Measurements from ENCODE around the gene RNF144B.

The RNF144B gene

DNA sequence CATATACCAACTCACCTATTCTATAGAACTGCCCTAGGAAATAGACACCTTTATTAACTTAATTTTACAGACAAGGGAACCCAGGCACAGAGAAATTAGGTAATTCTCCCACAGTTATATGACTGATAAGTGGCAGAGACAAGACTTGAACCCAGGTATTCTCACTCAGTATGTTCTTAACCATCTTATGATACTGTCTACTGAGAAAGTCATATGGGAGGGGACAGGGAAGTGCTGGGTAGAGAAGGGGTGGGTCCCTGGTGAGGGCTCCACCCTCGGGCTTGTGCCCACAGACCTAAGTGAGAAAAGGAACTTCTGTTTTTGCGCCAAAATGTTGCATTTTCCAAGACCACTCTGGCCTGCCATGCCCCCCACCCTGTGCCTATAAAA, 123.5 kb downstream of the RNF144B start:
- TF ChIP-seq GABPA (IDR thresholded peaks at IDR 0.05; ENCODE audit: low read depth): no peak
- no peak for TF ChIP-seq POLR2AphosphoS5 (IDR thresholded peaks at IDR 0.05; ENCODE audit: low read depth)
- no peak for TF ChIP-seq SPI1 (IDR thresholded peaks at IDR 0.05; ENCODE audit: borderline replicate concordance, low read depth)
- no peak for TF ChIP-seq CTCF (IDR thresholded peaks at IDR 0.05; ENCODE audit: insufficient read depth, low read length)
- Histone ChIP-seq H3K4me3 (replicated peaks; ENCODE audit: insufficient read depth, low read length) (no peak overlapping the region), H3K27ac (replicated peaks) (no peak overlapping the region), H3K27me3 (ENCODE audit: insufficient read depth, poor library complexity, severe bottlenecking) (no peaks in the 10 kb centered on the region)
- no peak for DNase-seq (ENCODE audit: low read depth in 1 of 2, low spot score in 1 of 2)

DNA sequence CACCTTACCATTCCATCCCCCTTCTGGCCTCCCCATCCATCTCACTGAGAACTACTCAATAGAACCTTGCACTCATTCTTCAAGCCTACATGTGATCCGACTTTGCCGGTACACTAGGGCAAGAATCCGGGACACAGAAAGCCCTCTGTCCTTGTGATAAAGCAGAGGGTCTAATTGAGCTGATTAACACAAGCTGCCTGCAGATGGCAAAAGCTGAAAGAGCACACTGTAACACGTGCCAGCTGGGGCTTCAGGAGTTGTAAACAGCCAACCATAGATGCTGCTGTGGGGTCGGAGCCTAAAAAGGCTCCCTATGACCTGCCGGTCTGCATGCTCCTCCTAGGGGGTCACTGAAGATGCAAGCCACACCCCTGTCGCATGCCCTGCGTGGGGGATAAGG, 124.1 kb downstream of the RNF144B start:
- TF ChIP-seq, protein P1, sequence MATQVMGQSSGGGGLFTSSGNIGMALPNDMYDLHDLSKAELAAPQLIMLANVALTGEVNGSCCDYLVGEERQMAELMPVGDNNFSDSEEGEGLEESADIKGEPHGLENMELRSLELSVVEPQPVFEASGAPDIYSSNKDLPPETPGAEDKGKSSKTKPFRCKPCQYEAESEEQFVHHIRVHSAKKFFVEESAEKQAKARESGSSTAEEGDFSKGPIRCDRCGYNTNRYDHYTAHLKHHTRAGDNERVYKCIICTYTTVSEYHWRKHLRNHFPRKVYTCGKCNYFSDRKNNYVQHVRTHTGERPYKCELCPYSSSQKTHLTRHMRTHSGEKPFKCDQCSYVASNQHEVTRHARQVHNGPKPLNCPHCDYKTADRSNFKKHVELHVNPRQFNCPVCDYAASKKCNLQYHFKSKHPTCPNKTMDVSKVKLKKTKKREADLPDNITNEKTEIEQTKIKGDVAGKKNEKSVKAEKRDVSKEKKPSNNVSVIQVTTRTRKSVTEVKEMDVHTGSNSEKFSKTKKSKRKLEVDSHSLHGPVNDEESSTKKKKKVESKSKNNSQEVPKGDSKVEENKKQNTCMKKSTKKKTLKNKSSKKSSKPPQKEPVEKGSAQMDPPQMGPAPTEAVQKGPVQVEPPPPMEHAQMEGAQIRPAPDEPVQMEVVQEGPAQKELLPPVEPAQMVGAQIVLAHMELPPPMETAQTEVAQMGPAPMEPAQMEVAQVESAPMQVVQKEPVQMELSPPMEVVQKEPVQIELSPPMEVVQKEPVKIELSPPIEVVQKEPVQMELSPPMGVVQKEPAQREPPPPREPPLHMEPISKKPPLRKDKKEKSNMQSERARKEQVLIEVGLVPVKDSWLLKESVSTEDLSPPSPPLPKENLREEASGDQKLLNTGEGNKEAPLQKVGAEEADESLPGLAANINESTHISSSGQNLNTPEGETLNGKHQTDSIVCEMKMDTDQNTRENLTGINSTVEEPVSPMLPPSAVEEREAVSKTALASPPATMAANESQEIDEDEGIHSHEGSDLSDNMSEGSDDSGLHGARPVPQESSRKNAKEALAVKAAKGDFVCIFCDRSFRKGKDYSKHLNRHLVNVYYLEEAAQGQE (IDR thresholded peaks at IDR 0.05; ENCODE audit: insufficient replicate concordance, low read depth): no peak
- Histone ChIP-seq H3K27me3 (ENCODE audit: insufficient read depth, poor library complexity, severe bottlenecking) (no peaks in the 10 kb centered on the region), H3K27ac (replicated peaks) (no peak overlapping the region), H3K4me3 (replicated peaks; ENCODE audit: insufficient read depth, low read length) (no peak overlapping the region)
- no peak for DNase-seq (ENCODE audit: low read depth in 1 of 2, low spot score in 1 of 2)

DNA sequence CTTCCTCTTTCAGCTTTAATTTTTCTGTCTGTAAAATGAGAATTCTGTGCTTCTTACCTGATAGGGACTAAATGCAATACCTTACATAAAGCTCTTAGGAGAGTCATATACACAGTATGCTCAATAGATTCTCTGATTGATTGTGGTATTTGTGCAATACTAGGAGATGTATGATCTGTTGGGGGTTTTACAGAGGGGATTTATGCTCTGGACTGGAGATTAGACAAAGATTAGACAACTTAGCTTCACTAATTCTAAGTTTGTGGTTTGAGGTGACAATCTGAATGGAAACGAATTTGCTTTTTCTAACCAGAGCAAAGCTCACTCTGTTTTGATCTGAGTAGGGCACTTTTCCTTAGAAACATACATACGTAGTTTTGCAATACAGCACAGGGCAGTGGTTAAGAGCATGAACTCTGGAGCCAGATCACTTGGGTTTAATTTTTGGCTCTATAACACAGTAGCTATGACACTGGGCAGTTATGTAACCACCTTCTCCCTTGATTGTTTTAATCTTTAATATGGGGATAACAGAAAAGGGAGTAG, 126.2 kb downstream of the RNF144B start:
- no peak overlapping the region for H3K4me3 ChIP-seq (replicated peaks; ENCODE audit: insufficient read depth, low read length)
- H3K27ac ChIP-seq (replicated peaks): no peak overlapping the region
- no peak for DNase-seq (ENCODE audit: low read depth in 1 of 2, low spot score in 1 of 2)
- TF ChIP-seq GABPA (IDR thresholded peaks at IDR 0.05; ENCODE audit: low read depth) (no peak), POLR2AphosphoS5 (IDR thresholded peaks at IDR 0.05; ENCODE audit: low read depth) (no peak), CTCF (IDR thresholded peaks at IDR 0.05; ENCODE audit: insufficient read depth, low read length) (no peak), SPI1 (IDR thresholded peaks at IDR 0.05; ENCODE audit: borderline replicate concordance, low read depth) (no peak)
- TF ChIP-seq, protein P1 (IDR thresholded peaks at IDR 0.05; ENCODE audit: insufficient replicate concordance, low read depth): no peak
- no peaks in the 10 kb centered on the region for H3K27me3 ChIP-seq (ENCODE audit: insufficient read depth, poor library complexity, severe bottlenecking)

DNA sequence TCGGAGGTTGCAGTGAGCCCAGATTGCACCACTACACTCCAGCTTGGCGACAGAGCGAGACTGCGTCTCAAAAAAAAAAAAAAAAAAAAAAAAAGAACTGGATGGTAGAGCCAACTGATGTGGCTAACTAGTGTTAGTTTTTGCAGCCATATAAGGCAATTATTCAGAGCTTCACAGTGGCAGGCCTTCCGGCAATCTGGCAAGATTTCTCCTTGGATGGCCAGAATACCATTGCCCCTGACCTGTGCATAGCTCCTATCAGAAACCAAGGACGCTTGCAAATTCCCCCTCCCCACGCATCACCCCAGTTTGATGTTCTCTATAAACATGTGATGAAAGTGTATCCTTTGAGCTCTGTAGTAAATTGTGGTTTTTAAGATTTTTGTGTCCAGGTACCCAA, 127.0 kb downstream of the RNF144B start:
- DNase-seq (ENCODE audit: low read depth in 1 of 2, low spot score in 1 of 2): no peak
- no peak overlapping the region for H3K4me3 ChIP-seq (replicated peaks; ENCODE audit: insufficient read depth, low read length)
- H3K27me3 ChIP-seq (ENCODE audit: insufficient read depth, poor library complexity, severe bottlenecking): peaks cover 2% of the 10 kb centered on the region
- TF ChIP-seq SPI1 (IDR thresholded peaks at IDR 0.05; ENCODE audit: borderline replicate concordance, low read depth): no peak
- TF ChIP-seq, protein P1 (IDR thresholded peaks at IDR 0.05; ENCODE audit: insufficient replicate concordance, low read depth): no peak
- TF ChIP-seq GABPA (IDR thresholded peaks at IDR 0.05; ENCODE audit: low read depth): no peak
- TF ChIP-seq POLR2AphosphoS5 (IDR thresholded peaks at IDR 0.05; ENCODE audit: low read depth): no peak
- TF ChIP-seq CTCF (IDR thresholded peaks at IDR 0.05; ENCODE audit: insufficient read depth, low read length): no peak
- no peak overlapping the region for H3K27ac ChIP-seq (replicated peaks)

Measured in HL-60 (cell line).